Measurements from ENCODE around the gene GAMT. TPM values are rescaled to one million over a fixed set of nuclear protein-coding genes. Genes with fewer than 3 reads are reported as not detected.

Gene GAMT
- total and polyA plus RNA-seq, 2 of the 13 experiments (the other 11 are each of a cell fraction or from before 2014, with no cell fraction given): 115 to 124 TPM

DNA sequence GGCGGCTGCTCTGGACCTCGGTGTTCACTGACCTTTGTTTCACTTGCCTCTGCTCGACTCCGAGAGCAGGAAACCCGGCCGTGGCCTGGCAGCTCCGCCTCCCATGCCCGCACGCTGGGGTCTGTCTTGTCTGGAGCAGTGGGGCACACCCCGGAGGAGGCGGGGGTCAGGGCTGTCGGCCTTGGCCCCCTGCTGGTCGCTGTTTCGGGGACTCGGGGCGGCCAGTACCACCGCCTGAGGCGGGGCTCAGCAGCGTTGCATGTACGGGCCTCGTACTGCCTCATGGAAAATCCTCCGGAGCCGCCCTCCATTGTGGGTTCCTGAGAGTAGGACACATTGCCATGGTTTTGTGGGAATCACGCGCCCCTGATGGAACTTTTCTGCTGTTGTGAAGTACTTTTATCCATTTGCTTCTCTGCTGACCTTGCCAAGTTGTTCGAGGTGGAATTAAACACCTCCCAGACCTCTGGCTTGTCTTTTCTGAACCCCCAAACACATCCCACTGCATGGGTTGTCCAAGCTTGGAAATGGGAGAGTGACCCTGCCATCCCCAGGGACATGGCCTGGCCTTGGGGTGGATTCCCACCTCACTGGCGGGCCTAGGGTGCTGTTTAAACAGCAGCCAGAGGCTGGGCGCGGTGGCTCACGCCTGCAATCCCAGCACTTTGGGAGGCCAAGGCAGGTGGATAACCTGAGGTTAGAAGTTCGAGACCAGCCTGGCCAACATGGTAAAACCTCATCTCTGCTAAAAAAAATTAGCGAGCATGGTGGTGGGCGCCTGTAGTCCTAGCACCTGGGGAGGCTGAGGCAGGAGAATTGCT lies 23.2 kb downstream of the GAMT start (continued):
- TF ChIP-seq, protein P1, sequence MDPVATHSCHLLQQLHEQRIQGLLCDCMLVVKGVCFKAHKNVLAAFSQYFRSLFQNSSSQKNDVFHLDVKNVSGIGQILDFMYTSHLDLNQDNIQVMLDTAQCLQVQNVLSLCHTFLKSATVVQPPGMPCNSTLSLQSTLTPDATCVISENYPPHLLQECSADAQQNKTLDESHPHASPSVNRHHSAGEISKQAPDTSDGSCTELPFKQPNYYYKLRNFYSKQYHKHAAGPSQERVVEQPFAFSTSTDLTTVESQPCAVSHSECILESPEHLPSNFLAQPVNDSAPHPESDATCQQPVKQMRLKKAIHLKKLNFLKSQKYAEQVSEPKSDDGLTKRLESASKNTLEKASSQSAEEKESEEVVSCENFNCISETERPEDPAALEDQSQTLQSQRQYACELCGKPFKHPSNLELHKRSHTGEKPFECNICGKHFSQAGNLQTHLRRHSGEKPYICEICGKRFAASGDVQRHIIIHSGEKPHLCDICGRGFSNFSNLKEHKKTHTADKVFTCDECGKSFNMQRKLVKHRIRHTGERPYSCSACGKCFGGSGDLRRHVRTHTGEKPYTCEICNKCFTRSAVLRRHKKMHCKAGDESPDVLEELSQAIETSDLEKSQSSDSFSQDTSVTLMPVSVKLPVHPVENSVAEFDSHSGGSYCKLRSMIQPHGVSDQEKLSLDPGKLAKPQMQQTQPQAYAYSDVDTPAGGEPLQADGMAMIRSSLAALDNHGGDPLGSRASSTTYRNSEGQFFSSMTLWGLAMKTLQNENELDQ (CRISPR knock-in tag; IDR thresholded peaks at IDR 0.05; ENCODE audit: borderline replicate concordance): no peak
- TF ChIP-seq AGO2 (optimal IDR thresholded peaks at IDR 0.05; ENCODE audit: low read depth, low read length) (peak; percentile 43), TGIF2 (CRISPR knock-in tag; IDR thresholded peaks at IDR 0.05) (no peak), ZNF674 (CRISPR knock-in tag; IDR thresholded peaks at IDR 0.05; ENCODE audit: low read depth) (no peak), ZEB1 (IDR thresholded peaks at IDR 0.05; ENCODE audit: insufficient replicate concordance, low read depth) (no peak), NAIF1 (CRISPR knock-in tag; IDR thresholded peaks at IDR 0.05; ENCODE audit: borderline replicate concordance) (no peak), RXRB (CRISPR knock-in tag; IDR thresholded peaks at IDR 0.05; ENCODE audit: borderline replicate concordance) (peak; percentile 50; the same call in 1 of the 2 replicates), YEATS4 (CRISPR knock-in tag; IDR thresholded peaks at IDR 0.05; ENCODE audit: borderline replicate concordance) (no peak), SKI (IDR thresholded peaks at IDR 0.05; ENCODE audit: partially characterized antibody) (peak; percentile 36)
- TF ChIP-seq, protein P2, sequence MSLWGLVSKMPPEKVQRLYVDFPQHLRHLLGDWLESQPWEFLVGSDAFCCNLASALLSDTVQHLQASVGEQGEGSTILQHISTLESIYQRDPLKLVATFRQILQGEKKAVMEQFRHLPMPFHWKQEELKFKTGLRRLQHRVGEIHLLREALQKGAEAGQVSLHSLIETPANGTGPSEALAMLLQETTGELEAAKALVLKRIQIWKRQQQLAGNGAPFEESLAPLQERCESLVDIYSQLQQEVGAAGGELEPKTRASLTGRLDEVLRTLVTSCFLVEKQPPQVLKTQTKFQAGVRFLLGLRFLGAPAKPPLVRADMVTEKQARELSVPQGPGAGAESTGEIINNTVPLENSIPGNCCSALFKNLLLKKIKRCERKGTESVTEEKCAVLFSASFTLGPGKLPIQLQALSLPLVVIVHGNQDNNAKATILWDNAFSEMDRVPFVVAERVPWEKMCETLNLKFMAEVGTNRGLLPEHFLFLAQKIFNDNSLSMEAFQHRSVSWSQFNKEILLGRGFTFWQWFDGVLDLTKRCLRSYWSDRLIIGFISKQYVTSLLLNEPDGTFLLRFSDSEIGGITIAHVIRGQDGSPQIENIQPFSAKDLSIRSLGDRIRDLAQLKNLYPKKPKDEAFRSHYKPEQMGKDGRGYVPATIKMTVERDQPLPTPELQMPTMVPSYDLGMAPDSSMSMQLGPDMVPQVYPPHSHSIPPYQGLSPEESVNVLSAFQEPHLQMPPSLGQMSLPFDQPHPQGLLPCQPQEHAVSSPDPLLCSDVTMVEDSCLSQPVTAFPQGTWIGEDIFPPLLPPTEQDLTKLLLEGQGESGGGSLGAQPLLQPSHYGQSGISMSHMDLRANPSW (CRISPR knock-in tag; IDR thresholded peaks at IDR 0.05; ENCODE audit: borderline replicate concordance): no peak
- TF ChIP-seq, protein P3, sequence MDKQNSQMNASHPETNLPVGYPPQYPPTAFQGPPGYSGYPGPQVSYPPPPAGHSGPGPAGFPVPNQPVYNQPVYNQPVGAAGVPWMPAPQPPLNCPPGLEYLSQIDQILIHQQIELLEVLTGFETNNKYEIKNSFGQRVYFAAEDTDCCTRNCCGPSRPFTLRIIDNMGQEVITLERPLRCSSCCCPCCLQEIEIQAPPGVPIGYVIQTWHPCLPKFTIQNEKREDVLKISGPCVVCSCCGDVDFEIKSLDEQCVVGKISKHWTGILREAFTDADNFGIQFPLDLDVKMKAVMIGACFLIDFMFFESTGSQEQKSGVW (CRISPR knock-in tag; IDR thresholded peaks at IDR 0.05; ENCODE audit: borderline replicate concordance): no peak
- TF ChIP-seq, protein P4, sequence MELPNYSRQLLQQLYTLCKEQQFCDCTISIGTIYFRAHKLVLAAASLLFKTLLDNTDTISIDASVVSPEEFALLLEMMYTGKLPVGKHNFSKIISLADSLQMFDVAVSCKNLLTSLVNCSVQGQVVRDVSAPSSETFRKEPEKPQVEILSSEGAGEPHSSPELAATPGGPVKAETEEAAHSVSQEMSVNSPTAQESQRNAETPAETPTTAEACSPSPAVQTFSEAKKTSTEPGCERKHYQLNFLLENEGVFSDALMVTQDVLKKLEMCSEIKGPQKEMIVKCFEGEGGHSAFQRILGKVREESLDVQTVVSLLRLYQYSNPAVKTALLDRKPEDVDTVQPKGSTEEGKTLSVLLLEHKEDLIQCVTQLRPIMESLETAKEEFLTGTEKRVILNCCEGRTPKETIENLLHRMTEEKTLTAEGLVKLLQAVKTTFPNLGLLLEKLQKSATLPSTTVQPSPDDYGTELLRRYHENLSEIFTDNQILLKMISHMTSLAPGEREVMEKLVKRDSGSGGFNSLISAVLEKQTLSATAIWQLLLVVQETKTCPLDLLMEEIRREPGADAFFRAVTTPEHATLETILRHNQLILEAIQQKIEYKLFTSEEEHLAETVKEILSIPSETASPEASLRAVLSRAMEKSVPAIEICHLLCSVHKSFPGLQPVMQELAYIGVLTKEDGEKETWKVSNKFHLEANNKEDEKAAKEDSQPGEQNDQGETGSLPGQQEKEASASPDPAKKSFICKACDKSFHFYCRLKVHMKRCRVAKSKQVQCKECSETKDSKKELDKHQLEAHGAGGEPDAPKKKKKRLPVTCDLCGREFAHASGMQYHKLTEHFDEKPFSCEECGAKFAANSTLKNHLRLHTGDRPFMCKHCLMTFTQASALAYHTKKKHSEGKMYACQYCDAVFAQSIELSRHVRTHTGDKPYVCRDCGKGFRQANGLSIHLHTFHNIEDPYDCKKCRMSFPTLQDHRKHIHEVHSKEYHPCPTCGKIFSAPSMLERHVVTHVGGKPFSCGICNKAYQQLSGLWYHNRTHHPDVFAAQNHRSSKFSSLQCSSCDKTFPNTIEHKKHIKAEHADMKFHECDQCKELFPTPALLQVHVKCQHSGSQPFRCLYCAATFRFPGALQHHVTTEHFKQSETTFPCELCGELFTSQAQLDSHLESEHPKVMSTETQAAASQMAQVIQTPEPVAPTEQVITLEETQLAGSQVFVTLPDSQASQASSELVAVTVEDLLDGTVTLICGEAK (IDR thresholded peaks at IDR 0.05): no peak
- TF ChIP-seq, protein P4 (CRISPR knock-in tag; IDR thresholded peaks at IDR 0.05): no peak

All from HepG2 (cell line).